Left hindlimb (tissue), 1 donor: ENCODE results near the gene CRKL.
"Not testable (repeated sequence)": the region's sequence is repeated elsewhere in the genome, so short reads cannot be mapped to it uniquely, and the experiment has no call there.

Experiments
- DNase-seq: peaks from one replicate; pipeline ENCODE4 v3.0.0-alpha.2; 2018

Gene CRKL

GRCh38 chr22:20901093-20902033 lies 15.8 kb upstream of the CRKL start:
- not testable (repeated sequence) for DNase-seq

GRCh38 chr22:20903093-20903492 lies 14.1 kb upstream of the CRKL start:
- DNase-seq, result no peak

GRCh38 chr22:20904008-20904979 lies 12.9 kb upstream of the CRKL start:
- DNase-seq, result no peak

GRCh38 chr22:20904980-20905355 lies 12.2 kb upstream of the CRKL start:
- no peak for DNase-seq

- no peak for DNase-seq
Measured at GRCh38 chr22:20905415-20906386, 11.5 kb upstream of the CRKL start.

- no peak for DNase-seq
Measured at GRCh38 chr22:20906387-20906767, 10.8 kb upstream of the CRKL start.

- DNase-seq, result not testable (repeated sequence)
Measured at GRCh38 chr22:20908717-20909116, 8.5 kb upstream of the CRKL start.

- DNase-seq, result no peak
Measured at GRCh38 chr22:20909543-20910303, 7.5 kb upstream of the CRKL start.

- DNase-seq, result no peak
Measured at GRCh38 chr22:20912494-20912893, 4.7 kb upstream of the CRKL start.

GRCh38 chr22:20918663-20919218 lies 1.5 kb downstream of the CRKL start:
- DNase-seq, result no peak

GRCh38 chr22:20919718-20920117 lies 2.5 kb downstream of the CRKL start:
- DNase-seq, result no peak

GRCh38 chr22:20920881-20921203 lies 3.6 kb downstream of the CRKL start:
- no peak for DNase-seq

- DNase-seq, result no peak
Measured at GRCh38 chr22:20922141-20922751, 5.0 kb downstream of the CRKL start.

- DNase-seq, result no peak
Measured at GRCh38 chr22:20926243-20926642, 9.0 kb downstream of the CRKL start.

- DNase-seq, result no peak
Measured at GRCh38 chr22:20927940-20928572, 10.8 kb downstream of the CRKL start.

- DNase-seq, result no peak
Measured at GRCh38 chr22:20928573-20928967, 11.4 kb downstream of the CRKL start.

GRCh38 chr22:20930004-20930403 lies 12.8 kb downstream of the CRKL start:
- DNase-seq, result no peak

- DNase-seq, result not testable (repeated sequence)
Measured at GRCh38 chr22:20930435-20930834, 13.2 kb downstream of the CRKL start.

- no peak for DNase-seq
Measured at GRCh38 chr22:20931126-20931654, 14.0 kb downstream of the CRKL start.

GRCh38 chr22:20933910-20934309 lies 16.7 kb downstream of the CRKL start:
- no peak for DNase-seq
